GM18520 (cell line): ENCODE results near the gene AAMP.
"Not testable (repeated sequence)": the region's sequence is repeated elsewhere in the genome, so short reads cannot be mapped to it uniquely, and the experiment has no call there.

Experiments used
- ATAC-seq: cut with Tn5 transposase; IDR thresholded peaks from one replicate; pipeline ENCODE4 v1.9.1; 2021; ENCODE audit not compliant: unreplicated experiment

AAMP gene

GRCh38 chr2:218269900-218270720 lies at the start of gene AAMP, which contains the start of gene PNKD:
AAMP (minus strand) TSS chr2:218270137; CDS start chr2:218270086, 51 bp downstream.
PNKD (plus strand) TSS chr2:218270519; CDS start chr2:218270536, 17 bp downstream.
- peak; percentile 92 for ATAC-seq

- no peak for ATAC-seq
Observed at GRCh38 chr2:218318241-218318640, 48.3 kb upstream of the AAMP start.

GRCh38 chr2:218317835-218318234 lies 47.9 kb upstream of the AAMP start:
- ATAC-seq, result no peak

- no peak for ATAC-seq
Observed at GRCh38 chr2:218317303-218317630, 47.3 kb upstream of the AAMP start.

- ATAC-seq, result no peak
Observed at GRCh38 chr2:218315397-218315796, 45.5 kb upstream of the AAMP start.

- not testable (repeated sequence) for ATAC-seq
Observed at GRCh38 chr2:218314764-218315163, 44.8 kb upstream of the AAMP start.

- no peak for ATAC-seq
Observed at GRCh38 chr2:218313356-218313755, 43.4 kb upstream of the AAMP start.

- no peak for ATAC-seq
Observed at GRCh38 chr2:218312267-218312756, 42.4 kb upstream of the AAMP start.

GRCh38 chr2:218311541-218312266 lies 41.8 kb upstream of the AAMP start:
- ATAC-seq, result not testable (repeated sequence)

- ATAC-seq, result no peak
Observed at GRCh38 chr2:218310853-218311540, 41.1 kb upstream of the AAMP start.

GRCh38 chr2:218307415-218308090 lies 37.6 kb upstream of the AAMP start:
- ATAC-seq, result no peak

- ATAC-seq, result no peak
Observed at GRCh38 chr2:218306184-218306920, 36.4 kb upstream of the AAMP start.

GRCh38 chr2:218305383-218305782 lies 35.4 kb upstream of the AAMP start:
- ATAC-seq, result no peak

- ATAC-seq, result no peak
Observed at GRCh38 chr2:218301176-218301819, 31.4 kb upstream of the AAMP start.

- ATAC-seq, result no peak
Observed at GRCh38 chr2:218300141-218300540, 30.2 kb upstream of the AAMP start.

GRCh38 chr2:218298314-218298875 lies 28.5 kb upstream of the AAMP start:
- ATAC-seq, result no peak

- no peak for ATAC-seq
Observed at GRCh38 chr2:218296847-218297246, 26.9 kb upstream of the AAMP start.

- no peak for ATAC-seq
Observed at GRCh38 chr2:218296200-218296599, 26.3 kb upstream of the AAMP start.

- ATAC-seq, result no peak
Observed at GRCh38 chr2:218295029-218295428, 25.1 kb upstream of the AAMP start.
